Measurements from ENCODE around the gene DHODH. TPM values are rescaled to one million over a fixed set of nuclear protein-coding genes. Genes with fewer than 3 reads are reported as not detected.

The DHODH gene
- total and polyA plus RNA-seq, 2 experiments from 2014 or later = 10.7 to 15.1 TPM

- TF ChIP-seq ZNF462 (CRISPR knock-in tag; IDR thresholded peaks at IDR 0.05) (no peak), STAT1 (IDR thresholded peaks at IDR 0.05; ENCODE audit: unreplicated experiment) (no peak), JUNB (IDR thresholded peaks at IDR 0.05; ENCODE audit: unreplicated experiment) (no peak), CREB1 (CRISPR knock-in tag; IDR thresholded peaks at IDR 0.05; ENCODE audit: low read depth) (no peak)
Measured at GRCh38 chr16:72043058-72043457, 34.5 kb downstream of the DHODH start (continued).

- no peak for DNase-seq (ENCODE audit: low spot score)
- no peak overlapping the region for H3K27ac ChIP-seq (ENCODE audit: low read depth)
- no peak for ATAC-seq
- TF ChIP-seq CTCF (conservative IDR thresholded peaks at IDR 0.05; ENCODE audit: low read depth in 2 of 2) (no peak), STAT1 (IDR thresholded peaks at IDR 0.05; ENCODE audit: unreplicated experiment) (no peak), EZH2 (IDR thresholded peaks at IDR 0.05; ENCODE audit: low read depth, unreplicated experiment) (no peak), ZNF331 (CRISPR knock-in tag; IDR thresholded peaks at IDR 0.05; ENCODE audit: low read depth) (no peak), NANOG (IDR thresholded peaks at IDR 0.05; ENCODE audit: borderline replicate concordance) (no peak), REST (IDR thresholded peaks at IDR 0.05; ENCODE audit: unreplicated experiment) (no peak), ETS1 (IDR thresholded peaks at IDR 0.05) (no peak), ZNF114 (CRISPR knock-in tag; IDR thresholded peaks at IDR 0.05) (no peak), JUNB (IDR thresholded peaks at IDR 0.05; ENCODE audit: unreplicated experiment) (no peak), POLR2AphosphoS5 (IDR thresholded peaks at IDR 0.05; ENCODE audit: low read depth) (no peak)
Measured at GRCh38 chr16:72043539-72043938, 35.0 kb downstream of the DHODH start.

More at GRCh38 chr16:72043539-72043938, 35.0 kb downstream of the DHODH start:
- no peaks in the 10 kb centered on the region for H3K4me1 Mint-ChIP-seq
- H4K20me1 ChIP-seq (replicated peaks; ENCODE audit: insufficient read depth) = no peaks in the 10 kb centered on the region
- no peaks in the 10 kb centered on the region for H3K27me3 ChIP-seq (ENCODE audit: insufficient read depth)
- no peaks in the 10 kb centered on the region for H3K9me2 ChIP-seq (ENCODE audit: insufficient read depth)
- H3K9me3 Mint-ChIP-seq = no peaks in the 10 kb centered on the region
- H3K4me2 ChIP-seq = no peak overlapping the region
- peaks cover 2% of the 10 kb centered on the region for H3K27me3 Mint-ChIP-seq (ENCODE audit: insufficient read depth, low read depth, poor library complexity)
- H2AFZ ChIP-seq = no peak overlapping the region
- H3K36me3 ChIP-seq (ENCODE audit: insufficient read depth) = no peaks in the 10 kb centered on the region
- H3K79me2 ChIP-seq (replicated peaks; ENCODE audit: insufficient read depth) = no peaks in the 10 kb centered on the region
- no peaks in the 10 kb centered on the region for H3K36me3 Mint-ChIP-seq (ENCODE audit: low read depth)
- no peaks in the 10 kb centered on the region for H3K4me1 ChIP-seq (ENCODE audit: insufficient read depth)
- no peak overlapping the region for H3K4me3 Mint-ChIP-seq
- H3K27ac Mint-ChIP-seq = no peak overlapping the region
- H3K4me3 ChIP-seq = no peak overlapping the region
- H3F3A ChIP-seq (replicated peaks; ENCODE audit: low read depth) = no peaks in the 10 kb centered on the region
